ENCODE measurements around the gene DLG5.

Gene DLG5

DNA sequence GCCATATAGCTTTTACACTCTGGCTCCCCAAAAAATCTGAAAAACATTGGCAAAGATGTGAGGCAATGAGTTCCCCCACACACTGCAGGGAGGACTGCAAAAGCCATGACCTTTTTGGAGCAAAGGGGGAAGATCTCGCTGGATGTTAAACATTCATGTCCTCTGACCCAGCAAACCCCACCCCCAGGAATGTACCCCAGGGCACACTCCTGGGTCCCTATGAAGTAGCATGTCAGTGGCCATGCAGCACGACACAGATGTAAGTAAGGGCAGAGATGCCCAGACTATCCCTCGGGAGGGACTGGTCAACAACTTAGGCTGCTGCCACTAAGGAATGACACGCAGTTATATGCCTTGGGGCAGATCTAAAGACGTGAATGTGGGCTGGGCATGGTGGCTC, 100.6 kb downstream of the DLG5 start:
- no peak overlapping the region for H3K27ac ChIP-seq (ENCODE audit: low read length)
- H3K27me3 ChIP-seq (ENCODE audit: low read depth, low read length): no peaks in the 10 kb centered on the region
- H3K79me2 ChIP-seq (ENCODE audit: low read length): no peaks in the 10 kb centered on the region
- H3K4me3 ChIP-seq (ENCODE audit: low read length): no peak overlapping the region
- no peaks in the 10 kb centered on the region for H3K36me3 ChIP-seq (replicated peaks; ENCODE audit: low read depth, low read length)
- H3K9me3 ChIP-seq (ENCODE audit: insufficient read depth, low read length): no peaks in the 10 kb centered on the region
- H3K9ac ChIP-seq (ENCODE audit: low read length): no peak overlapping the region
- TF ChIP-seq, protein P1, sequence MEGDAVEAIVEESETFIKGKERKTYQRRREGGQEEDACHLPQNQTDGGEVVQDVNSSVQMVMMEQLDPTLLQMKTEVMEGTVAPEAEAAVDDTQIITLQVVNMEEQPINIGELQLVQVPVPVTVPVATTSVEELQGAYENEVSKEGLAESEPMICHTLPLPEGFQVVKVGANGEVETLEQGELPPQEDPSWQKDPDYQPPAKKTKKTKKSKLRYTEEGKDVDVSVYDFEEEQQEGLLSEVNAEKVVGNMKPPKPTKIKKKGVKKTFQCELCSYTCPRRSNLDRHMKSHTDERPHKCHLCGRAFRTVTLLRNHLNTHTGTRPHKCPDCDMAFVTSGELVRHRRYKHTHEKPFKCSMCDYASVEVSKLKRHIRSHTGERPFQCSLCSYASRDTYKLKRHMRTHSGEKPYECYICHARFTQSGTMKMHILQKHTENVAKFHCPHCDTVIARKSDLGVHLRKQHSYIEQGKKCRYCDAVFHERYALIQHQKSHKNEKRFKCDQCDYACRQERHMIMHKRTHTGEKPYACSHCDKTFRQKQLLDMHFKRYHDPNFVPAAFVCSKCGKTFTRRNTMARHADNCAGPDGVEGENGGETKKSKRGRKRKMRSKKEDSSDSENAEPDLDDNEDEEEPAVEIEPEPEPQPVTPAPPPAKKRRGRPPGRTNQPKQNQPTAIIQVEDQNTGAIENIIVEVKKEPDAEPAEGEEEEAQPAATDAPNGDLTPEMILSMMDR (IDR thresholded peaks at IDR 0.05; ENCODE audit: low read depth, low read length): no peak
- TF ChIP-seq EZH2phosphoT487 (IDR thresholded peaks at IDR 0.05; ENCODE audit: low read depth): no peak
- H4K20me1 ChIP-seq (ENCODE audit: insufficient read depth, low read length): no peaks in the 10 kb centered on the region
- H3K4me1 ChIP-seq (ENCODE audit: low read length): 0 out of 2 replicates have a peak, but pooled peaks cover 3% of the 10 kb centered on the region
- no peak overlapping the region for H2AFZ ChIP-seq (ENCODE audit: low read depth, low read length)
- no peak overlapping the region for H3K4me2 ChIP-seq (ENCODE audit: low read length)

DNA sequence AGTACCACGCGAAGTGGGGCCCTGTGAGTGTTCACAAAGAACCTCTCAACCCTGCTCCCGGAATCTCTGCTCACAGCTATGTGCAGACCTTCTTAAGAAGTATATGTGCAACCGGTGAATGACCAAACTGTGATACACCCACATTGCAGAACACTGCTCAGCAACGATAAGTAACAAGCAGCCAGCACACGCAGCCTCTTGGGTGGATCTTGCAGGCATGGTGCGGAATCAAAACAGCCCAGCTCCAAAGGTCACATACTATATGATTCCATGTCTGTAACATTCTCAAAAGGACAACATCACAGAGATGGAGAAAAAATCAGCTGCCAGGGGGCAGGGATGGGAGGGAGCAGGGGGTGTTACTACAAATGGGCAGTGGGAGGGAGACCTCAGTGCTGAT, 101.6 kb downstream of the DLG5 start:
- no peak overlapping the region for H3K9ac ChIP-seq (ENCODE audit: low read length)
- H2AFZ ChIP-seq (ENCODE audit: low read depth, low read length): no peak overlapping the region
- 0 out of 2 replicates have a peak, but pooled peaks cover 3% of the 10 kb centered on the region for H3K4me1 ChIP-seq (ENCODE audit: low read length)
- no peaks in the 10 kb centered on the region for H3K79me2 ChIP-seq (ENCODE audit: low read length)
- H3K4me2 ChIP-seq (ENCODE audit: low read length): no peak overlapping the region
- no peaks in the 10 kb centered on the region for H3K27me3 ChIP-seq (ENCODE audit: low read depth, low read length)
- H3K4me3 ChIP-seq (ENCODE audit: low read length): no peak overlapping the region
- no peaks in the 10 kb centered on the region for H3K9me3 ChIP-seq (ENCODE audit: insufficient read depth, low read length)
- no peak for TF ChIP-seq EZH2phosphoT487 (IDR thresholded peaks at IDR 0.05; ENCODE audit: low read depth)
- TF ChIP-seq, protein P1 (IDR thresholded peaks at IDR 0.05; ENCODE audit: low read depth, low read length): no peak
- no peaks in the 10 kb centered on the region for H4K20me1 ChIP-seq (ENCODE audit: insufficient read depth, low read length)
- H3K27ac ChIP-seq (ENCODE audit: low read length): no peak overlapping the region
- no peaks in the 10 kb centered on the region for H3K36me3 ChIP-seq (replicated peaks; ENCODE audit: low read depth, low read length)

DNA sequence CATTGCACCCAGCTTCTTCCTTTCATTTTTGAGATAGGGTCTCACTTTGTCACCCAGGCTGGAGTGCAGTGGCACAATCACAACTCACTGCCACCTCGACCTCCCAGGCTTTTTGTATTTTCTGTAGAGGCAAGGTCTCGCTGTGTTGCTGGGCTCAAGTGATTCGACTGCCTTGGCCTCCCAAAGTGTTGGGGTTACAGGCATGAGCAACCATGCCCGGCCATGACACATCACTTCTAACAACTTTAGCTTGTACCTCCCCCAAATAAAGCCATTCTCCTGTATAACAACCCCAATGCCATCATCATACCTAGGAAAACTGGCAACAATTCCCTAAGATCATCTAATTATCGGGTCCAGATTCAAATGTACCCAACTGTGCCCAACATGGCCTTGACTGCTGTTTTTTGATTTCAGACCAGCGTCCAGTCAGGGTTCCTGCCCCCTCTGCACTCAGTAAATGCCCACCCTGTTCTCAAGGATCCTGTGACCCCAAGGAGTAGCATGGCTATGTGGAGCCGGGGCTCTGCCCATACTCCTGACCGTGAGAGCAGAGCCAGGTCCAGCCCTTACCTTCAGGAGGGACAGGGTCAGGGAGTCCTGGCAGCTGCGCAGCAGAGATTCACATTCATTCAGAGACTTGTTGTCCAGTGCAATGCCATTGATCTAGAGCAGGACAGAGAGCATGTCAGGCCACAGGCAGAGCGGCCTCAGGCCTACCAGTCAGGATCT, 102.6 kb downstream of the DLG5 start:
- Histone ChIP-seq H3K4me2 (ENCODE audit: low read length) (no peak overlapping the region), H2AFZ (ENCODE audit: low read depth, low read length) (no peak overlapping the region), H3K9me3 (ENCODE audit: insufficient read depth, low read length) (no peaks in the 10 kb centered on the region), H3K27ac (ENCODE audit: low read length) (no peak overlapping the region), H3K4me1 (ENCODE audit: low read length) (0 out of 2 replicates have a peak, but pooled peaks cover 3% of the 10 kb centered on the region), H4K20me1 (ENCODE audit: insufficient read depth, low read length) (no peaks in the 10 kb centered on the region), H3K36me3 (replicated peaks; ENCODE audit: low read depth, low read length) (no peaks in the 10 kb centered on the region), H3K9ac (ENCODE audit: low read length) (no peak overlapping the region), H3K27me3 (ENCODE audit: low read depth, low read length) (no peaks in the 10 kb centered on the region), H3K79me2 (ENCODE audit: low read length) (no peaks in the 10 kb centered on the region), H3K4me3 (ENCODE audit: low read length) (no peak overlapping the region)
- TF ChIP-seq EZH2phosphoT487 (IDR thresholded peaks at IDR 0.05; ENCODE audit: low read depth): no peak
- TF ChIP-seq, protein P1 (IDR thresholded peaks at IDR 0.05; ENCODE audit: low read depth, low read length): no peak

DNA sequence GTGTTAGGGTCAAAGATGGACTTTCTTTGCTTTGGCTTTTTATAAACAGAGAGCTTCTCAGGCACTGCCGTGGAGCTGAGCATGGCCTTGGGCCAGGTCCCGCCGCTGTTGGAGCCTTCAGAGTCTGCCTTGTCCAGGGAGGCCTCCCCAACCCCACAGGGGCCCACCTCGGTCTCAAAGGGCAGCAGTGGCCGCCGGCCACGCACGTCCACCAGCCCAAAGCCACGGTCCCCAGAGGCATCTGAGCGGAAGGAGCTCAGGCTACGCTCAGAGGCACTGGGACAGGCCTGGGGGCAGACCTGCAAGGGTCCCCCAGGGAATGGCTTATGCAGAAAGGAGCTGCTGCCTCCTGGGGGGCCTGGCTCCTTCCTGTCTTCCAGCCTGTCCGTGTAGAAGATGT, 105.0 kb downstream of the DLG5 start:
- Histone ChIP-seq H4K20me1 (ENCODE audit: insufficient read depth, low read length) (no peaks in the 10 kb centered on the region), H3K9ac (ENCODE audit: low read length) (no peak overlapping the region), H3K27ac (ENCODE audit: low read length) (no peak overlapping the region), H3K9me3 (ENCODE audit: insufficient read depth, low read length) (no peaks in the 10 kb centered on the region), H3K4me1 (ENCODE audit: low read length) (no peaks in the 10 kb centered on the region), H3K79me2 (ENCODE audit: low read length) (no peaks in the 10 kb centered on the region), H3K36me3 (replicated peaks; ENCODE audit: low read depth, low read length) (no peaks in the 10 kb centered on the region), H3K4me2 (ENCODE audit: low read length) (no peak overlapping the region), H2AFZ (ENCODE audit: low read depth, low read length) (no peak overlapping the region), H3K4me3 (ENCODE audit: low read length) (no peak overlapping the region), H3K27me3 (ENCODE audit: low read depth, low read length) (no peaks in the 10 kb centered on the region)
- TF ChIP-seq, protein P1 (IDR thresholded peaks at IDR 0.05; ENCODE audit: low read depth, low read length): no peak
- no peak for TF ChIP-seq EZH2phosphoT487 (IDR thresholded peaks at IDR 0.05; ENCODE audit: low read depth)

Data from OCI-LY3 (cell line).